Kidney (tissue), 14 donors: ENCODE results near the gene MFSD12. TPM values are rescaled to one million over a fixed set of nuclear protein-coding genes. Genes with fewer than 3 reads are reported as not detected.

Experiments used
- DNase-seq, 5 donors: peaks; one replicate each; pipeline ENCODE4 v3.0.0-alpha.2; 2013 to 2020
- FAIRE-seq: peaks from 2 replicates; lab custom pipeline; 2012; peaks lifted over from hg19 to GRCh38; lab: Jason Lieb, UNC
- H3K27ac ChIP-seq, 2 donors: one replicate each; pipeline ENCODE4 v1.7.0; 2013; ENCODE audit warnings: low read depth in 2 of 2, low read length in 2 of 2, inconsistent platforms in 1 of 2
- H3K27me3 ChIP-seq: one replicate; pipeline ENCODE4 v1.7.1; 2013; ENCODE audit warnings: low read length, inconsistent platforms; ENCODE audit not compliant: control insufficient read depth, insufficient read depth
- H3K36me3 ChIP-seq, 3 donors: one replicate each; pipeline versions ENCODE4 v1.7.0 to v1.7.1; 2013; ENCODE audit warnings: low read length in 3 of 3, control low read depth in 1 of 3, inconsistent platforms in 1 of 3; ENCODE audit not compliant: insufficient read depth in 3 of 3, control insufficient read depth in 2 of 3
- H3K4me1 ChIP-seq, 3 donors: one replicate each; pipeline versions ENCODE4 v1.7.0 to v1.7.1; 2013; ENCODE audit warnings: low read length in 3 of 3, inconsistent platforms in 1 of 3, low read depth in 1 of 3; ENCODE audit not compliant: control insufficient read depth in 2 of 3, insufficient read depth in 2 of 3
- H3K4me3 ChIP-seq, 3 donors: one replicate each; pipeline versions ENCODE4 v1.7.0 to v1.8.1; 2013; ENCODE audit warnings: low read length in 3 of 3, control low read depth in 1 of 3, inconsistent platforms in 1 of 3
- H3K9ac ChIP-seq, 3 donors: one replicate each; pipeline versions ENCODE4 v1.7.0 to v1.7.1; 2013; ENCODE audit warnings: low read length in 3 of 3, control low read depth in 1 of 3, inconsistent platforms in 1 of 3
- H3K9me3 ChIP-seq, 3 donors: one replicate each; pipeline versions ENCODE4 v1.7.0 to v1.7.1; 2013; ENCODE audit warnings: low read length in 3 of 3, control low read depth in 1 of 3, inconsistent platforms in 1 of 3; ENCODE audit not compliant: control insufficient read depth in 2 of 3, insufficient read depth in 1 of 3
- intact Hi-C: fragments of 100-400 bp; cut with DNase I; formaldehyde crosslinking; loops from one replicate; pipeline ENCODE4 v1.11.1; 2022
- polyA plus RNA-seq: library from polyadenylated mRNA; stranded (reverse); fragments of 350-450 nt; fragmentation: Illumina TruSeq; extraction: RNeasy Lipid Tissue Mini Kit (QIAGEN cat#74804); gene quantifications from one replicate; pipeline ENCODE4 v1.2.3, GENCODE V29; 2014; ENCODE audit warnings: low read depth, low replicate concordance; ENCODE audit not compliant: insufficient read depth
- total RNA-seq: library from RNA; stranded (reverse); fragmentation: NEBNext Ultra II Directional; extraction: Animal tissue kit (Norgen Biotek cat#: 25700); gene quantifications from one replicate; pipeline ENCODE4 v1.2.1, GENCODE V29; 2021
- TF ChIP-seq, protein P1 (sequence below): IDR thresholded peaks from 3 replicates; pipeline ENCODE4 v1.5.1; 2012; ENCODE audit warnings: mild to moderate bottlenecking, moderate library complexity, borderline replicate concordance; ENCODE audit not compliant: insufficient read depth; ENCODE audit errors: extremely low read depth
- donor health status: control.
- donor health status: control.
- donor health status: control.
- donor health status: control.
- donor health status: control.
- donor health status: DM: yes; HTN: yes; CAD: no.
- donor health status: Normal renal cell carcinoma (clear cell type).

The MFSD12 gene
- total and polyA plus RNA-seq, 2 donors from 2014 or later = 113 to 124 TPM

DNA sequence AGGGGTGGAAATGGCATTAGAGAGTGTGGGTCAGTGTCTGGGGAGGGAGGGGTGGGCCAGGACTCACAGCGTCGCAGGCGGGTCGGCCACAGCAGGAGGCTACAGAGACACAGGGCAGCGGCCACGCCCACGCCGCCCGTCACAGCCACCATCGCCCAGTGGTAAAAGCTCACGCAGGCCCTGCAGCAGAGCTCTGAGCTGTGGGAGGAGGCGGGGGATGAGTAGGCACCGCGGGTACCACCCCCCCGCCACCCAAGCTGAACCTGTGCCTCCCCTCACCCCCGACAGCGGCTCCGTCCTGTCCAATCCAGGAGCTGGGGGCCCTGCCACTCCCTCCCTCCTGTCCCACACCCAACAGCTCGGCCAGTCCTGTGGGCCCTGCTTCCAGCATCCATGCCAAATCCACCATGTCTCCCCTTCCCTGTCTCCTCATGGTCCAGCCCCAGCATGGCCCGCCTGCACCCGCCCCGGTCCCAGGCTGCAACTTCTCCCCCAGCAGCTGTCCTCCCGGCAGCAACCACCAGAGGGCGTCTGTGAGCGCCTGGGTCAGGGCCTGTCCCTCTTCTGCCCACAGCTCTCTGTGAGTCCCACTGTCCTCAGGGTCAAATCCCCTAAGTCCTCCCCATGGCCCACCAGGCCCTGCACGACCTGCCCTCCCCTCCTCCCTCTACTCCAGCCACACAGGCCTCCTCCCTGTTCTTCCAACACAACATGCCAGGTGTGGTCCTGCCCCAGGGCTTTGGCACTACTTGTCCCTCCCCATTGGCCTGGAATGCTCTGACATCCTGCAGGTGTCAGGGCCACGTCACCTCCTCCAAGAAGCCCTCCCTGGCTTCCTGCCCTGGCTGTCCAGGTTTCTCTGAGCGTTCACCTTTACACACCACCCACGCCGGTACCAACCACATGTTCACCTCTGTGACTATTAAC lies 12.4 kb downstream of the MFSD12 start:
- TF ChIP-seq, protein P1, sequence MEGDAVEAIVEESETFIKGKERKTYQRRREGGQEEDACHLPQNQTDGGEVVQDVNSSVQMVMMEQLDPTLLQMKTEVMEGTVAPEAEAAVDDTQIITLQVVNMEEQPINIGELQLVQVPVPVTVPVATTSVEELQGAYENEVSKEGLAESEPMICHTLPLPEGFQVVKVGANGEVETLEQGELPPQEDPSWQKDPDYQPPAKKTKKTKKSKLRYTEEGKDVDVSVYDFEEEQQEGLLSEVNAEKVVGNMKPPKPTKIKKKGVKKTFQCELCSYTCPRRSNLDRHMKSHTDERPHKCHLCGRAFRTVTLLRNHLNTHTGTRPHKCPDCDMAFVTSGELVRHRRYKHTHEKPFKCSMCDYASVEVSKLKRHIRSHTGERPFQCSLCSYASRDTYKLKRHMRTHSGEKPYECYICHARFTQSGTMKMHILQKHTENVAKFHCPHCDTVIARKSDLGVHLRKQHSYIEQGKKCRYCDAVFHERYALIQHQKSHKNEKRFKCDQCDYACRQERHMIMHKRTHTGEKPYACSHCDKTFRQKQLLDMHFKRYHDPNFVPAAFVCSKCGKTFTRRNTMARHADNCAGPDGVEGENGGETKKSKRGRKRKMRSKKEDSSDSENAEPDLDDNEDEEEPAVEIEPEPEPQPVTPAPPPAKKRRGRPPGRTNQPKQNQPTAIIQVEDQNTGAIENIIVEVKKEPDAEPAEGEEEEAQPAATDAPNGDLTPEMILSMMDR = peak; percentile 80

DNA sequence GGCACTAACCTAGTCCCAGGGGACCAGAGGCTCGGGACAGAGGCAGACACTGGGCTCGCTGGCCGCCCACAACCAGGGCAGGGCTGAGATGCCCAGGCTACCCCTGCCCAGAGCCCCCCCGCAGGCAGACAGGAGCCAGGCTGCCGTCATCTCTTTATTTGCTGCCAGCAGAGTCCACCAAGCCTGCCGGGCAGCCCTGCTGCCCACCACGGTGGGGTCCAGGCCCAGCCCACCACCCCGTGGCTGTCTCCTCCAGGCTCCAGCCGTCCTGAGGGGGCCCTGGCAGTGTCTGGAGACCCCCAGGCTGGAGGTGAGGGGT lies 13.4 kb downstream of the MFSD12 start:
- intact Hi-C loops = no loop called here
- TF ChIP-seq, protein P1 = no peak
- Histone ChIP-seq H3K4me3 (no peak overlapping the region), H3K4me1 (peaks cover 0 to 3% (median 0%) of the 10 kb centered on the region in 3 donors), H3K27ac (no peak overlapping the region), H3K9me3 (no peaks in the 10 kb centered on the region), H3K27me3 (no peaks in the 10 kb centered on the region), H3K36me3 (peaks cover 0 to 13% (median 0%) of the 10 kb centered on the region in 3 donors), H3K9ac (no peak overlapping the region)
- no peak for DNase-seq
- no peak for FAIRE-seq

More for the DNA sequence above, 12.4 kb downstream of the MFSD12 start:
- Histone ChIP-seq H3K36me3 (peaks cover 0 to 13% (median 0%) of the 10 kb centered on the region in 3 donors), H3K27ac (no peak overlapping the region), H3K4me3 (no peak overlapping the region), H3K27me3 (no peaks in the 10 kb centered on the region), H3K4me1 (peaks cover 0 to 3% (median 0%) of the 10 kb centered on the region in 3 donors), H3K9me3 (no peaks in the 10 kb centered on the region), H3K9ac (no peak overlapping the region)
- intact Hi-C loops = no loop called here
- no peak for FAIRE-seq
- peak; percentile 33 to 84 (median 68) for DNase-seq

DNA sequence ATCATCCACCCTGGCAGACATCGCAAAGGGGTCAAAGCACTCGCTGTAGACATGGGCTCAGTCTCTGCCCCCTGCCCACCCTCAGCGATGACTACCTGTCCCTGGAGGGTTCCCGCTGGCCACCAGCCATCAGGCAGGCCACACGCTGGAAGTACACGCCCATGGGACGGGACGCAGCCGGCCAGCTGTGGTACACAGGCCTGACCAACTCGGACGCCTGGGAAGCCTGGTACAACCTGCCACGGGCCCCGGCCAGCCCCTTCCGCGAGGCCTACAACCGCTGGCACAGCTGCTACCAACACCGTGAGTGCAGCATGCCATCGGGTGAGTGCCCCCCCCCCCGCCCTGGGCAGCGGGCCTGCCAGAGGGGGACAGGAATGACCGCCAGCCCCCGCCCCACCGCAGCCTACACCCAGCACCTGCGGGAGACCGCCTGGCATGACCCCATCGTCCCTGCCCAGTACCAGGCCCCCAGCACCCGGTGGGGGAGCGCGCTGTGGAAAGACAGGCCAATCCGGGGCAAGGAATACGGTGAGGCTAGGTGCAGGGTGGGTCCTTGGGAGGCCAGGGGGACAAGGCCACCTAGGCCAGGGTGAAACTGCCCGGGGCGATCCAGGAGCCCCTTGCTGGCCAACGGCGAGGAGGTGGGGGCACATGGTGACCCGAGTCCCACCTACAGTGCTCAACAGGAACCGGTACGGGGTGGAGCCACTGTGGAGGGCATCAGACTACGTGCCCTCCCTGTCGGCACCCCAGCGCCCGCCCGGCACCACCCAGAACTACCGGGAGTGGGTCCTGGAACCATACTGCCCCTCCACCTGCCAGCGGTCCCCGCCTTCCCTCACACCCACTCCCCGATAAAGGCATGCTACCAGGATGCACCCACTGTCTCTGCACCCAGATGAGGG lies 14.0 kb downstream of the MFSD12 start:
- no peaks in the 10 kb centered on the region for H3K4me1 ChIP-seq
- intact Hi-C loops = no loop called here
- no peak overlapping the region for H3K9ac ChIP-seq
- H3K9me3 ChIP-seq = no peaks in the 10 kb centered on the region
- FAIRE-seq (no peak), DNase-seq (peak in 1 of 5 donors; percentile 45)
- peaks cover 0 to 9% (median 0%) of the 10 kb centered on the region in 3 donors for H3K36me3 ChIP-seq
- no peaks in the 10 kb centered on the region for H3K27me3 ChIP-seq
- no peak overlapping the region for H3K4me3 ChIP-seq
- TF ChIP-seq, protein P1 = no peak
- H3K27ac ChIP-seq = no peak overlapping the region
